ENCODE measurements around the gene BNC2.

- TF ChIP-seq CTCF (IDR thresholded peaks at IDR 0.05; ENCODE audit: low read length) (no peak), EZH2 (IDR thresholded peaks at IDR 0.05; ENCODE audit: borderline replicate concordance, low read length) (no peak)
These were observed 76.4 kb downstream of the BNC2 start for GRCh38 chr9:16794103-16794502.
